Immature natural killer cell (primary cell): ENCODE data around the gene TNFAIP8L2. TPM values are rescaled to one million over a fixed set of nuclear protein-coding genes. Genes with fewer than 3 reads are reported as not detected.
A peak's percentile ranks its signal among the peaks of the same experiment; 100 is the strongest.

Source experiments
- DNase-seq, 3 donors: peaks; one replicate each; pipeline ENCODE4 v3.0.0; 2022; ENCODE audit warnings: mixed read lengths in 1 of 3
- H3K27ac Mint-ChIP-seq, 6 donors: one replicate each; pipeline ENCODE4 v1.8.0; 2020; ENCODE audit warnings: mixed read lengths in 6 of 6, mild to moderate bottlenecking in 5 of 6, inconsistent platforms in 4 of 6, moderate library complexity in 3 of 6
- H3K27me3 Mint-ChIP-seq, 3 donors: one replicate each; pipeline ENCODE4 v1.8.0; 2020 to 2021; ENCODE audit warnings: low read depth in 3 of 3, mild to moderate bottlenecking in 3 of 3, mixed read lengths in 3 of 3, moderate library complexity in 3 of 3, inconsistent platforms in 1 of 3
- H3K36me3 Mint-ChIP-seq, 3 donors: one replicate each; pipeline ENCODE4 v1.8.0; 2020; ENCODE audit warnings: mixed read lengths in 3 of 3, inconsistent platforms in 2 of 3, mild to moderate bottlenecking in 2 of 3
- H3K4me1 Mint-ChIP-seq, 2 donors: one replicate each; pipeline ENCODE4 v1.8.0; 2020; ENCODE audit warnings: inconsistent platforms in 2 of 2, mild to moderate bottlenecking in 2 of 2, mixed read lengths in 2 of 2, moderate library complexity in 1 of 2
- H3K4me3 Mint-ChIP-seq, 5 donors: one replicate each; pipeline ENCODE4 v1.8.0; 2020; ENCODE audit warnings: mild to moderate bottlenecking in 5 of 5, mixed read lengths in 5 of 5, inconsistent platforms in 3 of 5, moderate library complexity in 3 of 5
- H3K9me3 Mint-ChIP-seq, 6 donors: one replicate each; pipeline ENCODE4 v1.8.0; 2020; ENCODE audit warnings: mild to moderate bottlenecking in 6 of 6, mixed read lengths in 6 of 6, inconsistent platforms in 4 of 6, moderate library complexity in 3 of 6
- polyA plus RNA-seq, 3 donors: library from polyadenylated mRNA; unstranded; fragments of 300-500 nt; fragmentation: Illumina TruSeq; gene quantifications; one replicate each; pipeline ENCODE4 v1.2.3, GENCODE V29; 2021

Gene TNFAIP8L2
- polyA plus RNA-seq, 3 donors from 2014 or later = 25.9 to 69.2 (median 32.0) TPM

GRCh38 chr1:151158326-151158725 lies 1.9 kb downstream of the TNFAIP8L2 start:
- peak overlapping the region; percentile 95 to 99 (median 98) for H3K4me3 Mint-ChIP-seq
- H3K4me1 Mint-ChIP-seq = peaks cover 54 to 69% of the 10 kb centered on the region in 2 donors
- H3K27ac Mint-ChIP-seq = peak overlapping the region; percentile 81 to 97 (median 90)
- no peak for DNase-seq
- no peaks in the 10 kb centered on the region for H3K9me3 Mint-ChIP-seq
- peaks cover 0 to 4% (median 4%) of the 10 kb centered on the region in 3 donors for H3K27me3 Mint-ChIP-seq
- H3K36me3 Mint-ChIP-seq = peaks cover 8 to 18% (median 14%) of the 10 kb centered on the region in 3 donors

GRCh38 chr1:151158751-151159251 lies 2.4 kb downstream of the TNFAIP8L2 start:
- peaks cover 0 to 4% (median 4%) of the 10 kb centered on the region in 3 donors for H3K27me3 Mint-ChIP-seq
- H3K9me3 Mint-ChIP-seq = no peaks in the 10 kb centered on the region
- H3K4me1 Mint-ChIP-seq = peaks cover 54 to 69% of the 10 kb centered on the region in 2 donors
- peaks cover 8 to 18% (median 14%) of the 10 kb centered on the region in 3 donors for H3K36me3 Mint-ChIP-seq
- no peak for DNase-seq
- peak overlapping the region; percentile 95 to 99 (median 98) for H3K4me3 Mint-ChIP-seq
- H3K27ac Mint-ChIP-seq = peak overlapping the region; percentile 80 to 97 (median 92)

- Mint-ChIP-seq H3K9me3 (no peaks in the 10 kb centered on the region), H3K4me3 (peak overlapping the region; percentile 10 to 67 (median 60)), H3K36me3 (peaks cover 8 to 21% (median 14%) of the 10 kb centered on the region in 3 donors), H3K27ac (peak overlapping the region; percentile 80 to 95 (median 89)), H3K4me1 (peaks cover 54 to 73% of the 10 kb centered on the region in 2 donors), H3K27me3 (peaks cover 0 to 4% (median 4%) of the 10 kb centered on the region in 3 donors)
- no peak for DNase-seq
Measured at GRCh38 chr1:151159373-151159772, 2.9 kb downstream of the TNFAIP8L2 start.

- no peak for DNase-seq
- peaks cover 9 to 12% (median 10%) of the 10 kb centered on the region in 3 donors for H3K27me3 Mint-ChIP-seq
- peaks cover 46 to 62% of the 10 kb centered on the region in 2 donors for H3K4me1 Mint-ChIP-seq
- H3K9me3 Mint-ChIP-seq = no peaks in the 10 kb centered on the region
- peak overlapping the region in 4 of 5 donors; percentile 32 to 100 (median 67) for H3K4me3 Mint-ChIP-seq
- H3K36me3 Mint-ChIP-seq = peaks cover 12 to 22% (median 14%) of the 10 kb centered on the region in 3 donors
- peak overlapping the region in 4 of 6 donors; percentile 45 to 81 (median 62) for H3K27ac Mint-ChIP-seq
Measured at GRCh38 chr1:151164732-151165280, 8.4 kb downstream of the TNFAIP8L2 start.

GRCh38 chr1:151165281-151165737 lies 8.9 kb downstream of the TNFAIP8L2 start:
- peak overlapping the region; percentile 94 to 100 (median 99) for H3K4me3 Mint-ChIP-seq

GRCh38 chr1:151165738-151166504 lies 9.5 kb downstream of the TNFAIP8L2 start, which contains the start of the genes LYSMD1 and SCNM1:
LYSMD1 (minus strand) TSS chr1:151165902; CDS start chr1:151165258, 644 bp downstream.
SCNM1 (plus strand) TSS chr1:151166144; CDS start chr1:151166153, 9 bp downstream.
- Mint-ChIP-seq H3K27ac (peak within 1 kb of the TSS; percentile 91 to 98 (median 95)), H3K9me3 (no peaks in the 10 kb centered on the region), H3K4me1 (peaks cover 42 to 51% of the 10 kb centered on the region in 2 donors), H3K36me3 (peaks cover 12 to 26% (median 19%) of the 10 kb centered on the region in 3 donors), H3K27me3 (peaks cover 9 to 15% (median 10%) of the 10 kb centered on the region in 3 donors), H3K4me3 (peak within 1 kb of the TSS; percentile 94 to 100 (median 99))
- DNase-seq = peak; percentile 95 to 97 (median 96)

More at GRCh38 chr1:151165281-151165737, 8.9 kb downstream of the TNFAIP8L2 start:
- Mint-ChIP-seq H3K4me1 (peaks cover 43 to 57% of the 10 kb centered on the region in 2 donors), H3K36me3 (peaks cover 12 to 23% (median 18%) of the 10 kb centered on the region in 3 donors), H3K27me3 (peaks cover 9 to 14% (median 10%) of the 10 kb centered on the region in 3 donors), H3K9me3 (no peaks in the 10 kb centered on the region), H3K27ac (peak overlapping the region in 5 of 6 donors; percentile 91 to 98 (median 94))
- no peak for DNase-seq

GRCh38 chr1:151166505-151166956 lies 10.1 kb downstream of the TNFAIP8L2 start:
- H3K4me1 Mint-ChIP-seq = peaks cover 40 to 47% of the 10 kb centered on the region in 2 donors
- H3K27me3 Mint-ChIP-seq = peaks cover 9 to 15% (median 10%) of the 10 kb centered on the region in 3 donors
- no peaks in the 10 kb centered on the region for H3K9me3 Mint-ChIP-seq
- H3K4me3 Mint-ChIP-seq = peak overlapping the region; percentile 94 to 100 (median 99)
- peak overlapping the region; percentile 91 to 98 (median 95) for H3K27ac Mint-ChIP-seq
- DNase-seq = no peak
- H3K36me3 Mint-ChIP-seq = peaks cover 12 to 26% (median 24%) of the 10 kb centered on the region in 3 donors

- Mint-ChIP-seq H3K36me3 (peaks cover 12 to 26% (median 26%) of the 10 kb centered on the region in 3 donors), H3K4me3 (peak overlapping the region; percentile 94 to 100 (median 99)), H3K27me3 (peaks cover 9 to 15% (median 10%) of the 10 kb centered on the region in 3 donors), H3K4me1 (peaks cover 34 to 41% of the 10 kb centered on the region in 2 donors), H3K9me3 (no peaks in the 10 kb centered on the region), H3K27ac (peak overlapping the region; percentile 45 to 98 (median 92))
- DNase-seq = no peak
Measured at GRCh38 chr1:151167116-151167515, 10.7 kb downstream of the TNFAIP8L2 start.

- DNase-seq = no peak
- Mint-ChIP-seq H3K9me3 (no peaks in the 10 kb centered on the region), H3K36me3 (peaks cover 7 to 35% (median 23%) of the 10 kb centered on the region in 3 donors), H3K27ac (peak overlapping the region in 3 of 6 donors; percentile 12 to 72 (median 25)), H3K4me1 (peaks cover 16 to 18% of the 10 kb centered on the region in 2 donors), H3K27me3 (peaks cover 4 to 8% (median 4%) of the 10 kb centered on the region in 3 donors), H3K4me3 (no peak overlapping the region)
Measured at GRCh38 chr1:151171190-151171589, 14.7 kb downstream of the TNFAIP8L2 start.

GRCh38 chr1:151175041-151175741 lies 18.7 kb downstream of the TNFAIP8L2 start:
- peaks cover 0 to 2% (median 0%) of the 10 kb centered on the region in 3 donors for H3K27me3 Mint-ChIP-seq

GRCh38 chr1:151175863-151176262 lies 19.4 kb downstream of the TNFAIP8L2 start, which contains the start of gene TMOD4:
TMOD4 (minus strand) TSS chr1:151175981; CDS start chr1:151174875, 1,106 bp downstream.
- no peak for DNase-seq

More at GRCh38 chr1:151175041-151175741, 18.7 kb downstream of the TNFAIP8L2 start:
- peaks cover 15 to 48% (median 31%) of the 10 kb centered on the region in 3 donors for H3K36me3 Mint-ChIP-seq
- no peak overlapping the region for H3K4me3 Mint-ChIP-seq
- H3K27ac Mint-ChIP-seq = peak overlapping the region in 1 of 6 donors; percentile 51
- peaks cover 0 to 7% of the 10 kb centered on the region in 2 donors for H3K4me1 Mint-ChIP-seq
- H3K9me3 Mint-ChIP-seq = no peaks in the 10 kb centered on the region
- DNase-seq = no peak

GRCh38 chr1:151176514-151177045 lies 20.1 kb downstream of the TNFAIP8L2 start:
- peaks cover 24 to 57% (median 37%) of the 10 kb centered on the region in 3 donors for H3K36me3 Mint-ChIP-seq

More at GRCh38 chr1:151175863-151176262, 19.4 kb downstream of the TNFAIP8L2 start, which contains the start of gene TMOD4:
- Mint-ChIP-seq H3K9me3 (no peaks in the 10 kb centered on the region), H3K36me3 (peaks cover 20 to 50% (median 35%) of the 10 kb centered on the region in 3 donors), H3K4me3 (no peak within 1 kb of the TSS), H3K4me1 (peaks cover 0 to 7% of the 10 kb centered on the region in 2 donors), H3K27me3 (no peaks in the 10 kb centered on the region), H3K27ac (peak within 1 kb of the TSS in 4 of 6 donors; percentile 19 to 66 (median 47))

More at GRCh38 chr1:151176514-151177045, 20.1 kb downstream of the TNFAIP8L2 start:
- DNase-seq = no peak
- H3K27me3 Mint-ChIP-seq = no peaks in the 10 kb centered on the region
- peaks cover 0 to 7% of the 10 kb centered on the region in 2 donors for H3K4me1 Mint-ChIP-seq
- H3K4me3 Mint-ChIP-seq = no peak overlapping the region
- no peaks in the 10 kb centered on the region for H3K9me3 Mint-ChIP-seq
- H3K27ac Mint-ChIP-seq = peak overlapping the region in 1 of 6 donors; percentile 66
